Hypothalamus (tissue), 51 donors: ENCODE results near the gene MET.
"Not testable (repeated sequence)": the region's sequence is repeated elsewhere in the genome, so short reads cannot be mapped to it uniquely, and the experiment has no call there.

Experiments used
- DNase-seq, 51 donors: peaks; one replicate each; lab custom pipeline; 2025; lab: John Stamatoyannopoulos, UW

Gene MET

DNA sequence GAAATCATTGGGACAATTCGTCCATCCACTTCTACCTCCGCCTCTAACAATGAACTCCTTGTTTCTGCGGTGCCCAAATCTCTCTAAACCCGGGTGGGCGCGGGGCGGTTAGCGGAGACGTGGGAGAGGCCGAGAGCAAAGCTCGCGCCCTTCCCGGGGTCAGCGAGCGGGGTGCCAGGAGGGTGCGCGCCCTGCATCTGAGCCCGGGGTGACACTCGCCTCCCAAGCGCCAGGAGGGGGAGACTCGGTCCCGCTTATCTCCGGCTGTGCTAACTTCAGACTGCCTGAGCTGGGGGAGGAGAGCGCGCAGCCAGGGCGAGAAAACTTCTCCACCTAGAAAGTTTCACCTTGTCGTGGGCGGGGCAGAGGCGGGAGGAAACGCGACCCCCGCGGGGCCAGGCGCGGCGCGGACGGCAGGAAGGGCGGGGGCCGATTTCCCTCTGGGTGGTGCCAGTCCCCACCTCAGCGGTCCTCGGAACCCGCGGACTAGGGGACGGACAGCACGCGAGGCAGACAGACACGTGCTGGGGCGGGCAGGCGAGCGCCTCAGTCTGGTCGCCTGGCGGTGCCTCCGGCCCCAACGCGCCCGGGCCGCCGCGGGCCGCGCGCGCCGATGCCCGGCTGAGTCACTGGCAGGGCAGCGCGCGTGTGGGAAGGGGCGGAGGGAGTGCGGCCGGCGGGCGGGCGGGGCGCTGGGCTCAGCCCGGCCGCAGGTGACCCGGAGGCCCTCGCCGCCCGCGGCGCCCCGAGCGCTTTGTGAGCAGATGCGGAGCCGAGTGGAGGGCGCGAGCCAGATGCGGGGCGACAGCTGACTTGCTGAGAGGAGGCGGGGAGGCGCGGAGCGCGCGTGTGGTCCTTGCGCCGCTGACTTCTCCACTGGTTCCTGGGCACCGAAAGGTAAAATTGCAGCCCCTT is at the start of gene MET:
Gene MET (plus strand): TSS at position 516 of the 915 bp plus-strand sequence. CDS start 26,889 bp downstream, outside the sequence.
- DNase-seq, result peak in 41 of 51 donors; percentile 1 to 80 (median 49)

DNA sequence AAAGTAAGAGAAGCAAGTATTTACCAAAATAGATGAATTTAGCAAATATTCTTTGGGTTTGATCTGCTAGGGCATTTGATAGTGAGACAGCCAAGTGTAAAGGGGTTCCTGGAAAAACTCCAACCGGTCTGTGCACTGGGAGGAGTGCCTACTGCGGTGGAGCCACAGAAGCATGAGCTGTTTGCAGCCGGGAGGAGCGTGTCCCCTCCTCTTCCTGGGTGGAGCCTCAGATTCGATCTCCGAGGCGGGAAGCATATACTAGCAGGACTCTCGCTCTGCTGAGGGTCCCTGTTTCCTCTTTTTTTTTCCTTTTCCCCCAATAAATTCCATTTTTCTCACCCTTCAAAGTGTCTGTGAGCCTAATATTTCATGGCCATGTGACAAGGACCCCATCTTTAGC is 45.1 kb upstream of the MET start:
- no peak for DNase-seq

DNA sequence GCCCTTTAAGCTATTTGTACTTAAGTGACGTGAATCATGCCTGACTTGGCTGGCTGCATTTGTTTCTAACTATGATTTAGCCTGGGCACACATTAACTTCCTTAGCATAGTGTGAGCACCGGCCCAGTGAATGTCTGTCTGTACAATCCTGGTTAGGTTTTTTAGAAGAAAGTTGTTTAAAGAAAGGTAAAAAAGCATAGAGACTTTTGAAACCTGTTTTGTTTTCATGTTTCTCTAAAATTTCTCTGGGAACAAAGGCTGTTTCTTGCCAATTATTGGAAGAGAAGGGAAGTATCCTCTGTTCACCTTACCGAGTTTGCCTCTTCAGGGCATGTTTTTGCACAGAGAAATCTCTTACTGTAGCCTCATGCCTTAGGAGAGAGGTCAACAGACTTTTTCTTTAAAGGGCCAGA is 42.9 kb upstream of the MET start:
- DNase-seq, result no peak

DNA sequence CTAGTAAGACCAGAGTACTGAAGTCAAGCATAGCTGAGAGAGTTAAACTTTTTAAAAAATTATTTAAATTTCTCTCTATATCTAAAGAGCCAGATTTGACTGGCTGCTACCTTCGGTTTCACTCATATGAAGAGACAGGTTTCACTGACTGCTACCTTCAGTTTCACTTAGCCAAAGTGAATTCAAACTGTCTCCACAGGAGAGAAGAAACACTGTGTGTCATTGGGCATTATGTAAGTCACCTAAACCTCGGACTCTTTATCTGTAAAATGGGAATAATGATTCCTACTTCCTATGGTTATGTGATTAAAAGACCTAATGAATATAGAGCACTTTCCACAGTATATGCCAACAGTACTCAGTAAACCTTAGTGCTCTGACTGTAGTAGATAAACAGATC is 41.6 kb upstream of the MET start:
- no peak for DNase-seq

DNA sequence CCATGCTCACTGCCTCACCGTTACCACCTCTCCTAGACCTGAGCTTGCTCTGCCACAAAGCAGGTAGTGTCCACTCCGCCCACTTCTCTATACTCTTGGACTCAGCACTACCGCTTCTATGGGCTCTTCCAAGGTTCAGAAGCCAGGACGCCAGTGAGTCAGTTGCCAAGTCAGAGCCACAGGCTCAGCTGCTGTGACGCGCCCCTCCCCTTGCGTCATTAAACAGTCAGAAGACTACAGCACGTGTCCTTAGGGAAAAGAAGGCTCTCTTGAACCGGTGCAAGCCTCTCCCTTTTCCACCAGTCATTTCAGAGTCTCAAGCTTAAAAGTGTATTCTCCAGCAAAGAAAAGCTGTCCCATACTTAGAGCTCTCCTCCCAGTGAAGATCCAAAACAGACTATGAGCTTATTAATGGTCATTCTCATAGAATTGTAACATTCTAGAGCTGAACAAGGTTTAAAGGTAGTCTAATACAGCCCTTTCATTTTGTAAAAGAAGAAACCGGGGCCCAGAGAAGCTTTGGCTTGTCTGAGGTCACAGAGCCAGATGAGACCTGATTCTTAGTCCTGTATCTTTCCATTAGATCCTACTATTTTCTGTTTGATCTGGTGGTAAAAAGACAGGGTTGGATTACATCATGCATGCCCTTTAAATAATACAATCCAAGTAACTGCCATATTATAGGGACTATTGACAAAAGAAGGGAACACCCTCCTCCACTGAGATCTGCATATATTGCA is 40.9 kb upstream of the MET start:
- DNase-seq, result peak in 11 of 51 donors; percentile 1 to 41 (median 4)

DNA sequence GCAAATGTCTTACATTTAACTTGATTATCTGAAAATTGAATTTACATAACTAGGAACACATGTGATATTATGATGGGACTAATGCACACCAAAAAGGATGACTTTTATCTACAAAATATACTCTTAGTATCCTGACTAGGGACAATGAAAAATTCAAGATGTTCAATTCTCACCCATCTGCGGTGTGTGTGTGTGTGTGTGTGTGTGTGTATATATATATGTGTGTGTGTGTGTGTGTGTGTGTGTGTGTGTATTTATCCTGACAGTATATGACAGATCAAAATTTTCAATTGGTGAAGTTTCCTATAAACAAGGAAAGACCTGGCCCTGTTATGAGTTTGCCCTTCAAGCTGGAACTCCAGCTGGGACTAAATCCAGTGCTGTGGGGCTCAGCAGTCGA is 40.3 kb upstream of the MET start:
- DNase-seq, result no peak

DNA sequence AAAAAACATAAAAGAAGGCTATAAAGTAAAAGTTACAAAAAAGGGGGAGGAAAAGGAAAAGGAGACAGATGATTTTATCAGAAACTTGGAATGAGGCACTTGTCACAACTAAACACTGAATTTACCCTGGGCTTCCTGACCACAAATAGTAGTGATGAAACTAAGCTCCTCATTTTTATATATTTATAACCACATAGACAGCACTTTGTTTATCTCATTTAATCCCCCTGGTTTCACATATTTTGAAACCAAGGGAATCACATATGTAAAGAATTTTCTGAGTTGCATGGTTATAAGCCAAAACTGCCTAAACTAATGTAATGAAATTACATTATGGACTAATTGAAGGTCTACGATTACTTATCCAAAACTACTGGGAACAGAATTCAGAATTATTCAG is 39.6 kb upstream of the MET start:
- no peak for DNase-seq

DNA sequence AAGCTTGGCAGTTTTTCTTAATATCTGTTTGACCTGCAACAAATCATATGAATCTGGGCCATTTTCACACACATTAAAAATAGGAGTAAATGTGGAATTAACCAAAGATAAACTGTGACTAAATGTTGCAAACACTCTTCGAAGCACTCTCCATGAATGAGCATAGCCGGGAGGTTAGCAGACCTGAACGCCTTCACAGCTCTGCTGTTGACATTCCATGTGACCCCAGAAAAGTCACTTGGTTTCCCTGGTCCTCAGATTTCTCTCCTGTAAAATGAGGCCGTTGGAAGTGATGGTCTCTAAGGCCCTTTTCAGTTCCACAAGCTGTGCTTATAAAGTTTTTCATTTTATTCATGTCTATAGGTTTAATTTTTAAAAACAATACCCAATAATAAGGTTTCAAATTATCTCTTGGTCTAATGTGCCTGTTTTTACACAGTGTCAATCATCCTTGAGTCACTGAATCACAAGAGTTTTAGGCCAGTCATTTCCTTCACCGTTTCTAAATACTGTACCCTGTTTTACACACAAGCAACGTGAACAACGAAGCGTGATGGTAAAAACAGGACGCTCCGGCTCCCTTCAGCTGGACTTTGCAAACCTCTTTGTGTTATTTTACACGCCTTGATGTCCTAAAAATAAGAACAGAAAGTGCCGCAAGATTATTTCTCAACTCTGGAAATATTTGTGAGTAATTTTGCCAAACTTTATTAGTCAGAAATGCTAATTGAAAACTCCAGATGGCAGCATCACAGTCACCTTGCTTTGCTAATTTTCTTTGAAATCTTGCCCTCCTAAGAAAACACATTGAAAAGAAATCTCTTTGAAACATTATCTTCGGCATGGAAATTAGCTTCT is 38.6 kb upstream of the MET start:
- peak in 1 of 51 donors; percentile 1 for DNase-seq

DNA sequence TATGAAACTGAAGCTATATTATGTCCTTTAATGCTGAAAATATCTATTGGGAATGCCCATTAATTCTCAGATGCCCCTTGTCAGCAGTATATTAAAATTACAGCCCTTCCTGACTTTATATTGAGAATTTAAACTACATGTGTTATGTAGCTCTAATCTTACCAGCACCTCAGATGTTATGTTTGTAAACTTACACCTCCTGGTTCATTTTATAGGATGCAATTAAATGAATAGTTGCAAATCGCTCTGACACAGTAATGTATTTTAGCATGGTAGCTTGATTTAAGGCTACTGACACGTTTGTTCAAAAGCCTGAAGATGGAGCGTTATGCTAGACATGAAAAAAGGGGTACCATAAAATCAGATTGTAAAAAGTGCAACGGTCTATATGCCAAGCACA is 35.0 kb upstream of the MET start:
- no peak for DNase-seq

DNA sequence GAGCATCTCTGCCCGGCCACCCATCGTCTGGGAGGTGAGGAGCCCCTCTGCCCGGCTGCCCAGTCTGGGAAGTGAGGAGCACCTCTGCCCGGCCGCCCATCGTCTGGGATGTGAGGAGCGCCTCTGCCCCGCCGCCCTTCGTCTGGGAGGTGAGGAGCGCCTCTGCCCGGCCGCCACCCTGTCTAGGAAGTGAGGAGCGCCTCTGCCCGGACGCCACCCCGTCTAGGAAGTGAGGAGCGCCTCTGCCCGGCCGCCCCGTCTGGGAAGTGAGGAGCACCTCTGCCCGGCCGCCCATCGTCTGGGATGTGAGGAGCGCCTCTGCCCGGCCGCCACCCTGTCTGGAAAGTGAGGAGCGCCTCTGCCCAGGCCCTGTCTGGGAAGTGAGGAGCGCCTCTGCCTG is 33.4 kb upstream of the MET start:
- not testable (repeated sequence) for DNase-seq

DNA sequence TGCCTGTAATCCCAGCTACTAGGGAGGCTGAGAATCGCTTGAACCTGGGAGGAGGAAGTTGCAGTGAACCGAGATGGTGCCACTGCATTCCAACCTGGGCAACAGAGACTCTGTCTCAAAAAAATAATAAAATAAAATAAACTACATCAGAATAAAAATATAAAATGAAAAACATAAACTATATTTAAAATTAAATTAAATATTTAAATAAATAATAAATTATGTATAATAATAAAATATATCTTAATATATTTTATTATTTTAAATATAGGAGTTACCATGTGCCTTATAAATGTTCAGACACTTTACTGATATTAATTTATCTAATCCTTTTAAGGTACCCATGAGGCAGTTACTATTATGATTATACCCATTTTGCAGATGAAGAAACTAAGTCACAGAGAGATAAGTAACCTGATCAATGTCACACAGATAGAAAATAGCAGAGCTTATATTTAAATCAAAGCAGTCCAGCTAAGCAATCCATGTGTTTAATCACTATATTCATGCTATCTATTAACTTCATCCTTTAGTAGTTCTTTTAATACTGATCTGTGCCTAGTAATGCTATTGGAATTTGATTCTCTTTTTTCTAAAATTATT is 30.3 kb upstream of the MET start:
- no peak for DNase-seq

DNA sequence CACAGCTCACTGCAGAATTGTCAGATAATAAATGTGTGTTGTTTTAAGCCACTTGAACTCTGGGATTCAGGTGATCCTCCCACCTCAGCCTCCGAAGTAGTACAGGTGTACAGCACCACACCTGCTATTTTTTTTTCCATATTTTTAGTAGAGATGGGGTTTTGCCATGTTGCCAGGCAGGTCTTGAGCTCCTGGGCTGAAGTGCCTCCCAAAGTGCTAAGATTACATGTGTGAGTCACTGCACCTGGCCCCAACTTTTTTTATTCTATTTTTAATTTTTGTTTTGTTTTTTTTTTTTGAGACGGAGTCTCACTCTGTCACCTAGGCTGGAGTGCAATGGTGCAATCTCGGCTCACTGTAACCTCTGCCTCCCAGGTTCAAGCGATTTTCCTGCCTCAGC is 28.8 kb upstream of the MET start:
- DNase-seq, result not testable (repeated sequence)

DNA sequence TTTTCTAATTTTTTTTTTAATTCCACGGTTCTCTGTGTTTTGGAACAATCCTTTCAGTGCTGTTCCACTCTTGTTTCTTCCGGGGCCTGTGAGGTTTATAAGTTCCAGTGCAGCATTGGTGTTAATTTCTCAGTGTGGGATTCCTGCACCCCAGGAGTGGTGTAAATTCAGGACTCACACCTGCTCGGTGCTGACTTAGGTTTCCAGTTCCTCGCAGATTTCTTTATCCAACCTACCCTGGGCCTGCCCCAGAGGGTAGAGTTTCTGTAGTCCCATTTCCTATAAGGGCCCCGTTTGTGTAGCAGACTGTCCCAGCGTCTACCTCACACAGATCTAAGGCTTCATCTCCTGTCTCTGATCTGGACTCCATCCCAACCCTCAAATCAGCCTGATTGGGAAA is 27.4 kb upstream of the MET start:
- DNase-seq, result no peak

DNA sequence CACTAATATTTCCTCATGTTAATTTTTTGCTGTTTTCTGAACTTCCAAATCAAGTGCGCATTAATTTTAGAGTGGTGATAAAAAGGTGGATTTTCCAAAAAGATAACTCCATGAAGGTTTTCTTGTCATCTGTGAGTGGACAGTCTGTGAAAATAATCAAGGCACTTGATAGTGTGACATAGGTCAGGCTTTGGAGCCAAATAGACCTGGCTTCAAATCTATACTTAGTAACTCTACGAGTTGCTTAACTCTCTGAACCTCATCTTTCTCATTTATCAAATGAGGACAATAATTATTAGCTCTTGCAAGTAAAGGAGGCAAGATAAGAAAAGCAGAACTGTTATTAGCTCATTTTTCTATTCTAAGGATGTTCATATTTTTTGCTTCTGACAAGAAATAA is 24.7 kb upstream of the MET start:
- DNase-seq, result no peak

DNA sequence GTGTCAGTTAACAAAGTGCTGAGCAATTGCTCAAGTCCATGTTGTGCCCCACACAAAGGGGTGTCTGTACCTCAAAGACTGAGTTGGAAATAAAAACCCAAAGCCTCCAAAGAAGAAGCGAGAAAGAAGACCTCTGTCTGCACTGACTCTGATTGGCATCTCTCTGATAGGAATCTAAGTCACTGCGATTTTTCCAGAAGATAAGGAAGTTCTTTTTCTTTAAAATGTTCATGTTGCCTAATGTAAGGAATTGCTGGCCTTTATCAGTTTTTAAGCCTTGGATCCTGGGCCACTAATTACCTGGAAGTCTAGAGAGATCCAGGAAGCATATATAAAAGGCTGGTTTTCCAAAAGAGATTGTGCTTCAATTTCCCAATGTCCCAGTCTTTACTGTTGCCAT is 24.1 kb upstream of the MET start:
- no peak for DNase-seq

DNA sequence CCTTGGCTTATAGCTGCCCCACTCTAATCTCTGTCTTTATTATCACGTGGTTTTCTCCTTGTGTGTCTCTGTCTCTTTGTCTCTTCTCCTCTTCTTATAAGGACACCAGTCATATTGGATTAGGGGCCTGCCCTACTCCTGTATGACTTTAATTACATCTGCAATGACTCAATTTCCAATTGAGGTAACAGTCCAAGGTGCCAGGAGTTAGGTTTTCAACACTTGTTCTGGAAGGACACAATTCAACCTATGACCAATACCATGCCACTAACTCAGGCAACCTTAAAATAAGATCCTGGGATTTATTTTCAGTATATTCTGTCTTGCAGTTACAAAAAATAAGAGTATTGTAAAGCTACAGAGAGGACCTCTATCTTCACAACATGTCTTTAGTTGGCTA is 21.6 kb upstream of the MET start:
- DNase-seq, result no peak

DNA sequence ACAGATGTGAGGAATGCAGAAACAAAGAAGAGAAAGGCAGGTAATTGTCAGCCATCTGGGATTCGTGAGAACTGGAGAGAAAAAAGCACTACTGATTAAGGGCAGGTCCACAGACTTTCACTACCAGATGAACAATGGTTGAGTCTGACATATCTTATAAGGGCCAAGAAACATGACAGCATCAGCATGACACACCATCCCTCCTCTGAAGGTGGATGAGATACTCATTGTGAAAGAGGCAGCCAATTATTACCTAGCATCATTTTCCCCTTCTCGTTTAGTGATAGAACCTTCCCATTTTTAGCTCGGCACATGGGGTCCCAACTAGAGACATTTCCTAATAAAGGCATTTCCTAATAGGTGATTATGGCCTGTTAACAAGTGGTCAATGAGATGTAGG is 19.2 kb upstream of the MET start:
- DNase-seq, result no peak

DNA sequence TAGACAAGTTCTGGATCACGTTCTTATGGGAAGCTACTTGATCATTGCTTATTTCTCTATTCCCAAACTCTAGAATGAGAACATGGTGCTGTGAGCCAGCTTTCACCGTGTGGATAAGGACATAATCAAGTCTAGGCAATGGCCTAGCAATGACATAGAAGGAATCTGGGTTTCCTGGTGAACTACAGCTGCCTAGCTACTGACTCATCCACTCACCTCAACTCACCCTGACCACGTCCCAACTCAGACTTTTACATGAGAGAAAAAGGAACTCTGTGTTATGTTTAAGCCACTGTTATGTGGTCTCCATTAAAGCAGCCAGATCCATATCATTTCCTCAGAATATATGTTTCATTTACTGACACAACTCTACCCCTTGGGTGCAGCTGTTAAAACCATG is 18.8 kb upstream of the MET start:
- no peak for DNase-seq

DNA sequence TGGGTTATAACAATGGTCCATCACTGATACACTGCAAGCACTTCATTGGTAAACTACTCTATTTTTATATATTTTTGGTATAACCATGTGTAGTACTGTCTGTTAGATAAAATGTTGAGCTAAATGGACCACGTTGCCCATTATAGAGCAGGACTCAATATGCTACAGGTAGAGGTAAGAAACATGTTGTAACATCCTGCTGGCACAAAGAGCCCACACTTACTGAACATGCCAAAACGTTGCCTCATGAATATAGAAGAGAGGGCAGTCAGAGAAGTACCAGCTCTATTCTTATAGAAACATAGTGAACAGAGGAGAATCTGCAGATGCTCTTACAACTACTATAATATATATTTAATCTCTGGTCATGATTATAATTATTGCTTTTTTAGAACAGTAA is 18.4 kb upstream of the MET start:
- no peak for DNase-seq

DNA sequence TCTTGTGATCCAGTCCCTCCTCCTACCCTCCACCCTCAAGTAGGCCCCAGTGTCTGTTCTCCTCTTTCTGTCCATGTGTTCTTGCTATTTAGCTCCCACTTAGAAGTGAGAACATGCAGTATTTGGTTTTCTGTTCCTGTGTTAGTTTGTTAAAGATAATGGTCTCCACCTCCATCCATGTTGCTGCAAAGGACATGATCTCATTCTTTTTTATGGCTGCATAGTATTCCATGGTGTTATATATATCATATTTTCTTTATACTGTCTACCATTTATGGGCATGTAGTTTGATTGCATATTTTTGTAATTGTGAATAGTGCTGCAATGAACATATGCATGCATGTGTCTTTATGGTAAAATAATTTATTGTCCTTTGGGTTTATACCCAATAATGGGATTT is 12.7 kb upstream of the MET start:
- DNase-seq, result not testable (repeated sequence)

DNA sequence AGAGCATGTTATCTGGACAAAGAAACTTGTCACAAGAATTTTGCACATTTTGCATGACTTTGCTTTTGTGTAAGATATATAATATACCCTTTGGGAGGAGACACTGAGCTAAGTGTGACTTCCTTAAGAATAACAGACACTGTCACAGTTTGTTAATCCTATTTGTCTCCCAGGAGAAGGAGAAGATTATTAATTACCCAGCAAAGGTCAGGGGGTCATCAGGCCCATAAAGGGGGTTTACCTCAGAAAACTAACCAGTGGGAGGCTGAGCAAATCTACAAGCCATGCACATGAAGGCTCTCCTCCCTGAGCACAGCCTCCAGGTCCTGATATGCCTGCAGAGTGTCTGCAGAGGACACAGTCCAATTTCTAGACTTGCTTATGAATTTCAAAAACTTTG is 10.1 kb upstream of the MET start:
- no peak for DNase-seq
